Activated naive CD4-positive, alpha-beta T cell treated with Interleukin-2 at 50 U/mL for 16 hours (primary cell): ENCODE data around the gene ALKBH8.
"Not testable (repeated sequence)": the region's sequence is repeated elsewhere in the genome, so short reads cannot be mapped to it uniquely, and the experiment has no call there.

Experiments used
- DNase-seq: peaks from one replicate; pipeline ENCODE4 v3.0.0-alpha.2; 2020

The ALKBH8 gene

DNA sequence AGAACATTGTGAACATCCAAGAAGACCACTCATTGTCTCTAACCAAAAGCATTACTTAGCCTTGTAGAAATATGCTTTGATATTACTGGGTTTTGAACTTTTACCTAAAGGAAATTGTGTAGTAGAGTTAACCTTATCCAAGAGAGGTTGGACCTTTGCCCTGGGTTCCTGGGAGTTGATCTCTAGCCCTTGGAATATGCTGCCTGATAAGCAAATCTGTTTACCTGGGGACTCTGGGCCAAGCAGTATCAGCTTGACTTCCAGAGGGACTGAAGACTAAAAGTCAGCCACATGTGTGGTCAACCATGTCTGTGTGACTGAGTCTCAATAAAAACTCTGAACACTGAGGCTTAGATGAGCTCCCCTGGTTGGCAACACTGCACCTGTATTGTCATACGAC is 63.8 kb downstream of the ALKBH8 start:
- no peak for DNase-seq

DNA sequence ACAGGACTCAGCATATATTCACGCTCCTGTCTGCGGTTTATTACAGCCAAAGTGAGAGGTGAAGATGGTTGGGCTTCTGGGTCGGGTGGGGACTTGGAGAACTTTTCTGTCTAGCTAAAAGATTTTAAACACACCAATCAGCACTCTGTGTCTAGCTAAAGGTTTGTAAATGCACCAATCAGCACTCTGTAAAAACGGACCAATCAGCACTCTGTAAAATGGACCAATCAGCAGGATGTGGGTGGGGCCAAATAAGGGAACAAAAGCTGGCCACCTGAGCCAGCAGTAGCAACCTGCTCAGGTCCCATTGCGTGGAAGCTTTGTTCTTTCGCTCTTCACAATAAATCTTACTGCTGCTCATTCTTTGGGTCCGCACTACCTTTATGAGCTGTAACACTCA is 68.2 kb downstream of the ALKBH8 start:
- DNase-seq = not testable (repeated sequence)

- no peak for DNase-seq
Measured at GRCh38 chr11:107496011-107496410, 69.5 kb downstream of the ALKBH8 start.

GRCh38 chr11:107494055-107494454 is 71.5 kb downstream of the ALKBH8 start:
- no peak for DNase-seq

DNA sequence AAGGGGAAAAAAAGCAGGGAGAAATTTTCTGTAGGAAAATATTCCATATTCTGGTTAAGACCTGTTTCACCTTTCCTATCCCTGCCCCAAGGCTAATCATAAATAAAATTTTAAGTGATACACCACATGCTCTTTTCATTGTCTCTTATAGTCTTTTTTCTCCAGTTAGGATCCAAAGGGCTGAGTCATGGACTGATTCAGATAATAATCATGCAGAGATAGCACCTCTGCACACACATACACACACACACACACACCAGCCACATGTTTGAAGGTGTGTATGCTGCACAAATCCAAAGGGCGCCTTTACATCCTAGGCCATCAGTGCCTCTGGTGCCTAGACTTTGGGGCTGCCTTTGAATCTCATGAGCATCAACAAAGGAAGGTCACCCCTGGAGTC is 72.4 kb downstream of the ALKBH8 start:
- no peak for DNase-seq

DNA sequence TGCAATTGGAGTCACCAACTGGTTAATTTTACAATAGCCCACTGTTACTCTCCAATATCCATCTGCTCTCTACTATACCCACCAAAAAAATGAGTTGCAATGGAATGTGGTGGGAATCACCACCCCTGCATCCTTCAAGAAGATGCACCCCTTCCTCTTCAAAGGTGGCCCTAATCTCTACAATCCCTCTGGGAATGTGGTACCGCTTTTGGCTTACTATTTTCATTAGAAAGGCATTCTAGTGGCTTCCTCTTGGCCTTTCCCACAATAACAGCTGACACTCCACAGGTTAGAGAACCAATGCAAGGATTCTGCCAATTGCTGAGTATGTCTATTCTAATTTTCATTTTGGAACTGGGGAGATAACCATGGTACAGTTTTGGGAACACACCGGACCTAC is 74.7 kb downstream of the ALKBH8 start:
- no peak for DNase-seq

GRCh38 chr11:107482234-107482633 is 83.3 kb downstream of the ALKBH8 start:
- DNase-seq = no peak

DNA sequence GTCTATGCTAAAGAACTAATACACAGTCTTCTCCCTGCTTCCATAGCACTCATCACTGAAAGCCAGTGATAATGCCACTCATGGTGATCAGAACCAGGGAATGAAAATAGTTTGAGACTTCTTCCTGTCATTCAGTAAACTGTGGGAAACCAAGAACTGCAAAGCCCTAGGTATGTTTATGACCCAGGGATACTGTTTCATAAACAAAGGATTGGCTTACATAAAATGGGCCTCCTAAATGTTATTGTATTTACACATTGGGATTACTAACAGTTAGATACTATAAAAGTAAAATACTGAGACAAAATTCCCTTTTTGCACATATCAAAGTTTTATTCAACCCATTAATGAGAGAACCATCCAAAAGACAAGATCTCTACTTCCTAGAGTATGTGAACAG is 86.6 kb downstream of the ALKBH8 start:
- no peak for DNase-seq

GRCh38 chr11:107477820-107478219 is 87.7 kb downstream of the ALKBH8 start:
- DNase-seq = no peak

GRCh38 chr11:107473792-107474191 is 91.7 kb downstream of the ALKBH8 start:
- DNase-seq = no peak

DNA sequence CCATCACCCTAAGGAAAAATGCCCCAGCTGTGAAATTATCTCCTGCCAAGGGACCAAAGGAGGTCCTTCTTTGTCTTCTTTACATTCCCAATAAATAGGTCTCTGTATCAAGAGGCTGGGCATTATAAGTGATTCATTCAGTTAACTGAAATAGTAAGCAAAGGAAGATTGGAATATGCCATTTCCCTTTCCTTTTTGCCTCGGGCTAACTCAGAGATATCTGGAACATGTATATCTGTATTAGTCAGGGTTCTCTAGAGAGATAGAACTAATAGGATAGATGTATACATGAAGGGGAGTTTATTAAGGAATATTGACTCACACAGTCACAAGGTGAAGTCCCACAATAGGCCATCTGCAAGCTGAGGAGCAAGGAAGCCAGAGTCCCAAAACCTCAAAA is 92.6 kb downstream of the ALKBH8 start:
- DNase-seq = no peak

- DNase-seq = no peak
Measured at GRCh38 chr11:107468596-107468995, 96.9 kb downstream of the ALKBH8 start.

- no peak for DNase-seq
Measured at GRCh38 chr11:107467696-107468095, 97.8 kb downstream of the ALKBH8 start.

DNA sequence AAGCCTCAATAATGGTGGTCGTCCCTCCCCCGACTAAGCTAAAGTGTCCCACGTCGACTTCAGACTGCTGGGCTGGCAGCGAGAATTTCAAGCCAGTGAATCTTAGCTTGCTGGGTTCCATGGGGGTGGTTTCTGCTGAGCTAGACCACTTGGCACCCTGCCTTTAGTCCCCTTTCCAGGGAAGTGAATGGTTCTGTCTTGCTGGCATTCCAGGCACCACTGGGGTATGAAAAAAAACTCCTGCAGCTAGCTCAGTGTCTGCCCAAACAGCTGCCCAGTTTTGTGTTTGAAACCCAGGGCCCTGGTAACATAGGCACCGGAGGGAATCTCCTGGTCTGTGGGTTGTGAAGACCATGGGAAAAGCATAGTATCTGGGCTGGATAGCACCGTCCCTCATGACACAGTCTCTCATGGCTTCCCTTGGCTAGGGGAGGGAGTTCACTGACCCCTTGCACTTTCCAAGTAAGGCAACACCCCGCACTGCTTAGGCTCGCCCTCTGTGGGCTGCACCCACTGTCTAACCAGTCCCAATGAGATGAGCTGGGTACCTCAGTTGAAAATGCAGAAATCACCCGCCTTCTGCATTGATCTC is 99.2 kb downstream of the ALKBH8 start:
- not testable (repeated sequence) for DNase-seq

- DNase-seq = peak; percentile 89
Measured at GRCh38 chr11:107457558-107458271, 107.8 kb downstream of the ALKBH8 start, which contains the start of gene CWF19L2. CWF19L2 (minus strand) TSS chr11:107457825; CDS start chr11:107457816, 9 bp downstream.

DNA sequence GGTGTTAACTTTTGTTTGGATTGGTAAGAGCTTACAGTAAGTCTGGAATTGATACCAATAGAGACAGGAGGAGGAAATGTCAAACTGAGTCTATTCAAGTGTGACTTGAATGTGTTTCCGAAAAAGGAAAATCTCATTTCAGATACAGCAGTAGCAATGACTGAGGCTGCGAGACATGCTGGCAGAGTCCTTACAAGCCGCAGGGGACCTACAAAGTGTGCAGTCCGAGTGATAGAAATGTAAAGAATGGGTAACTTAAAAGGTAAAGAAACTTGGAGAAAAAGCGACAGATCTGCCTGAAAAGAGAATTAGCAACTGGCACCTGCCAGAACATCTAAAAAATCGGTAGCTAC is 108.4 kb downstream of the ALKBH8 start:
- DNase-seq = peak; percentile 5

GRCh38 chr11:107453594-107454286 is 111.8 kb downstream of the ALKBH8 start:
- DNase-seq = no peak
